Breast epithelium (tissue), 3 donors: Measurements from ENCODE around the gene HOXB13.

Experiments used
- CTCF ChIP-seq, 3 donors: fragments of 450-650 bp; IDR thresholded peaks; one replicate each; pipeline ENCODE4 v1.5.1; 2016 to 2017; ENCODE audit warnings: antibody characterized with exemption in 3 of 3, mild to moderate bottlenecking in 3 of 3, moderate library complexity in 3 of 3
- POLR2A ChIP-seq: fragments of 450-650 bp; IDR thresholded peaks from one replicate; pipeline ENCODE4 v1.6.1; 2016; ENCODE audit warnings: antibody characterized with exemption, mild to moderate bottlenecking, moderate library complexity
- POLR2AphosphoS5 ChIP-seq, 3 donors: sonication (generic); formaldehyde crosslinking; IDR thresholded peaks; one replicate each; pipeline ENCODE4 v1.6.1; 2017; ENCODE audit warnings: antibody characterized with exemption in 3 of 3

- no peak for TF ChIP-seq CTCF (IDR thresholded peaks at IDR 0.05)
- no peak for TF ChIP-seq POLR2A
- TF ChIP-seq POLR2AphosphoS5 (IDR thresholded peaks at IDR 0.05), result no peak
These were observed 5.6 kb downstream of the HOXB13 start, which contains the start of gene PRAC2 for GRCh38 chr17:48722915-48723422.
